HepG2 (cell line): ENCODE results near the gene MRPL43. TPM values are rescaled to one million over a fixed set of nuclear protein-coding genes. Genes with fewer than 3 reads are reported as not detected.

Source experiments
- ATF7-NPFF ChIP-seq: sonication (generic); formaldehyde crosslinking; IDR thresholded peaks from 2 replicates; pipeline ENCODE4 v1.8.1; 2023; ENCODE audit warnings: mild to moderate bottlenecking, low read depth, missing genetic modification reagents, moderate library complexity
- CHCHD3 ChIP-seq: sonication (generic); formaldehyde crosslinking; IDR thresholded peaks from 2 replicates; pipeline ENCODE4 v1.8.0; 2022; ENCODE audit warnings: mild to moderate bottlenecking, missing genetic modification reagents, moderate library complexity
- CREB3 ChIP-seq: sonication (generic); formaldehyde crosslinking; IDR thresholded peaks from 2 replicates; pipeline ENCODE4 v1.5.0; 2020; ENCODE audit warnings: missing genetic modification reagents
- HNRNPK ChIP-seq: fragments of 200-400 bp; formaldehyde crosslinking; IDR thresholded peaks from 2 replicates; pipeline ENCODE4 v1.6.1; 2018; ENCODE audit warnings: low read length, low read depth, moderate library complexity, mild to moderate bottlenecking; ENCODE audit not compliant: poor library complexity, severe bottlenecking
- HNRNPL ChIP-seq: fragments of 200-400 bp; formaldehyde crosslinking; IDR thresholded peaks from 2 replicates; pipeline ENCODE4 v1.6.1; 2017; ENCODE audit warnings: mild to moderate bottlenecking, low read depth, low read length
- IKZF4 ChIP-seq: sonication (generic); formaldehyde crosslinking; IDR thresholded peaks from 2 replicates; pipeline ENCODE4 v1.5.1; 2020; ENCODE audit warnings: borderline replicate concordance, mild to moderate bottlenecking, low read depth, missing genetic modification reagents; ENCODE audit errors: not compliant biosample characterization
- MLLT10 ChIP-seq: sonication (generic); formaldehyde crosslinking; IDR thresholded peaks from 2 replicates; pipeline ENCODE4 v1.4.0; 2020; ENCODE audit warnings: missing genetic modification reagents
- NKX3-1 ChIP-seq: sonication (generic); formaldehyde crosslinking; IDR thresholded peaks from 2 replicates; pipeline ENCODE4 v1.5.0; 2020; ENCODE audit warnings: missing genetic modification reagents
- RBM39 ChIP-seq: fragments of 200-400 bp; formaldehyde crosslinking; IDR thresholded peaks from one replicate; pipeline ENCODE4 v1.6.1; 2018; ENCODE audit warnings: antibody characterized with exemption, mild to moderate bottlenecking, low read depth, low read length; ENCODE audit not compliant: poor library complexity, severe bottlenecking
- REPIN1 ChIP-seq: sonication (generic); formaldehyde crosslinking; IDR thresholded peaks from 2 replicates; pipeline ENCODE4 v1.8.0; 2022; ENCODE audit warnings: missing genetic modification reagents, low read depth, mild to moderate bottlenecking, borderline replicate concordance
- RFX1 ChIP-seq: fragments of 450-650 bp; IDR thresholded peaks from 2 replicates; pipeline ENCODE4 v1.6.1; 2017
- RORA ChIP-seq: sonication (generic); formaldehyde crosslinking; IDR thresholded peaks from 2 replicates; pipeline ENCODE4 v1.5.0; 2020; ENCODE audit warnings: mild to moderate bottlenecking, missing genetic modification reagents, moderate library complexity
- SP1 ChIP-seq, 2 experiments: fragments of 450-650 bp in 1 of 2; sonication (generic) in 1 of 2; formaldehyde crosslinking in 1 of 2; IDR thresholded peaks; 2 replicates each; pipeline versions ENCODE4 v1.4.0 to v1.6.1; 2016 to 2020; ENCODE audit warnings: missing genetic modification reagents in 1 of 2
- SUZ12 ChIP-seq: fragments of 150-350 bp; IDR thresholded peaks from 2 replicates; pipeline ENCODE4 v1.6.1; 2014; ENCODE audit warnings: low read depth, low read length
- ZBTB3 ChIP-seq: sonication (generic); formaldehyde crosslinking; IDR thresholded peaks from 2 replicates; pipeline ENCODE4 v1.4.0; 2020; ENCODE audit warnings: low read depth, mild to moderate bottlenecking, moderate library complexity, missing genetic modification reagents, borderline replicate concordance
- ZFP82 ChIP-seq: sonication (generic); formaldehyde crosslinking; IDR thresholded peaks from 2 replicates; pipeline ENCODE4 v1.5.1; 2020; ENCODE audit warnings: mild to moderate bottlenecking, missing genetic modification reagents, borderline replicate concordance
- ZFX ChIP-seq: sonication (generic); formaldehyde crosslinking; IDR thresholded peaks from 2 replicates; pipeline ENCODE4 v1.4.0; 2020; ENCODE audit warnings: mild to moderate bottlenecking, low read depth, missing genetic modification reagents, moderate library complexity
- ZNF430 ChIP-seq: sonication (generic); formaldehyde crosslinking; IDR thresholded peaks from 2 replicates; pipeline ENCODE4 v1.9.0; 2021; ENCODE audit warnings: mild to moderate bottlenecking, missing genetic modification reagents
- ZNF619 ChIP-seq: sonication (generic); formaldehyde crosslinking; IDR thresholded peaks from 2 replicates; pipeline ENCODE4 v1.4.0; 2020; ENCODE audit warnings: mild to moderate bottlenecking, missing genetic modification reagents
- ZNF724P ChIP-seq: sonication (generic); formaldehyde crosslinking; IDR thresholded peaks from 2 replicates; pipeline ENCODE4 v1.8.0; 2022; ENCODE audit warnings: missing genetic modification reagents, borderline replicate concordance
- ZNF790 ChIP-seq: sonication (generic); formaldehyde crosslinking; IDR thresholded peaks from 2 replicates; pipeline ENCODE4 v1.8.0; 2022; ENCODE audit warnings: missing genetic modification reagents, mild to moderate bottlenecking, borderline replicate concordance
- ZSCAN30 ChIP-seq: sonication (generic); formaldehyde crosslinking; IDR thresholded peaks from 2 replicates; pipeline ENCODE4 v1.5.0; 2020; ENCODE audit warnings: mild to moderate bottlenecking, missing genetic modification reagents
- ZSCAN9 ChIP-seq: IDR thresholded peaks from 2 replicates; pipeline ENCODE4 v1.6.1; 2016; ENCODE audit warnings: borderline replicate concordance
- polyA plus RNA-seq, 8 experiments: library from polyadenylated mRNA; depleted of rRNA in 3 of 8; stranded (reverse) in 7 of 8; unstranded in 1 of 8; fragments of >200 nt; fragmentation: Illumina TruSeq in 4 of 8; extraction: Trizol in 4 of 8; gene quantifications; 2 replicates each; pipeline versions ENCODE4 v1.2.1 to v1.2.3, GENCODE V29; 2011 to 2016; ENCODE audit warnings: low read depth in 4 of 8, missing spikeins in 1 of 8, mixed read lengths in 1 of 8; ENCODE audit not compliant: insufficient read depth in 1 of 8
- total RNA-seq, 5 experiments: library from RNA; depleted of rRNA; stranded (reverse); fragments of >200 nt; fragmentation: Illumina TruSeq; extraction: Trizol; gene quantifications; 2 replicates each; pipeline ENCODE4 v1.2.3, GENCODE V29; 2016; ENCODE audit warnings: low read depth in 1 of 5
- TF ChIP-seq, protein P1 (sequence below): sonication (generic); formaldehyde crosslinking; IDR thresholded peaks from 2 replicates; pipeline ENCODE4 v1.4.0; 2020; ENCODE audit warnings: missing genetic modification reagents, mild to moderate bottlenecking, borderline replicate concordance
- TF ChIP-seq, protein P2 (sequence below): IDR thresholded peaks from 2 replicates; pipeline ENCODE4 v1.6.1; 2016

The MRPL43 gene
- total and polyA plus RNA-seq, 2 of the 13 experiments (the other 11 are each of a cell fraction or from before 2014, with no cell fraction given): 71.0 to 73.7 TPM

- TF ChIP-seq, protein P1, sequence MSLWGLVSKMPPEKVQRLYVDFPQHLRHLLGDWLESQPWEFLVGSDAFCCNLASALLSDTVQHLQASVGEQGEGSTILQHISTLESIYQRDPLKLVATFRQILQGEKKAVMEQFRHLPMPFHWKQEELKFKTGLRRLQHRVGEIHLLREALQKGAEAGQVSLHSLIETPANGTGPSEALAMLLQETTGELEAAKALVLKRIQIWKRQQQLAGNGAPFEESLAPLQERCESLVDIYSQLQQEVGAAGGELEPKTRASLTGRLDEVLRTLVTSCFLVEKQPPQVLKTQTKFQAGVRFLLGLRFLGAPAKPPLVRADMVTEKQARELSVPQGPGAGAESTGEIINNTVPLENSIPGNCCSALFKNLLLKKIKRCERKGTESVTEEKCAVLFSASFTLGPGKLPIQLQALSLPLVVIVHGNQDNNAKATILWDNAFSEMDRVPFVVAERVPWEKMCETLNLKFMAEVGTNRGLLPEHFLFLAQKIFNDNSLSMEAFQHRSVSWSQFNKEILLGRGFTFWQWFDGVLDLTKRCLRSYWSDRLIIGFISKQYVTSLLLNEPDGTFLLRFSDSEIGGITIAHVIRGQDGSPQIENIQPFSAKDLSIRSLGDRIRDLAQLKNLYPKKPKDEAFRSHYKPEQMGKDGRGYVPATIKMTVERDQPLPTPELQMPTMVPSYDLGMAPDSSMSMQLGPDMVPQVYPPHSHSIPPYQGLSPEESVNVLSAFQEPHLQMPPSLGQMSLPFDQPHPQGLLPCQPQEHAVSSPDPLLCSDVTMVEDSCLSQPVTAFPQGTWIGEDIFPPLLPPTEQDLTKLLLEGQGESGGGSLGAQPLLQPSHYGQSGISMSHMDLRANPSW (CRISPR knock-in tag): no peak
- TF ChIP-seq HNRNPL (no peak), CREB3 (CRISPR knock-in tag) (no peak), SUZ12 (no peak), REPIN1 (CRISPR knock-in tag) (peak; percentile 62; the same call in 1 of the 2 replicates), IKZF4 (CRISPR knock-in tag) (peak; percentile 36), HNRNPK (no peak), ZFP82 (CRISPR knock-in tag) (no peak), ATF7-NPFF (peak; percentile 82; the same call in 1 of the 2 replicates), RORA (CRISPR knock-in tag) (no peak), ZFX (peak; percentile 76), SP1 (IDR thresholded peaks at IDR 0.05) (no peak), SP1 (CRISPR knock-in tag; IDR thresholded peaks at IDR 0.05) (peak; percentile 16; the same call in 1 of the 2 replicates), CHCHD3 (CRISPR knock-in tag) (no peak; the same call in 1 of the 2 replicates), NKX3-1 (CRISPR knock-in tag) (no peak), ZNF790 (CRISPR knock-in tag) (0 out of 2 replicates have a peak, but pooled peaks have one; percentile 76), ZSCAN9 (CRISPR knock-in tag) (0 out of 2 replicates have a peak, but pooled peaks have one; percentile 62), RBM39 (no peak), ZNF724P (CRISPR knock-in tag) (peak; percentile 64; the same call in 1 of the 2 replicates), MLLT10 (CRISPR knock-in tag) (no peak), ZBTB3 (CRISPR knock-in tag) (no peak), ZSCAN30 (CRISPR knock-in tag) (no peak), RFX1 (no peak), ZNF430 (0 out of 2 replicates have a peak, but pooled peaks have one; percentile 29), ZNF619 (peak; percentile 82)
- TF ChIP-seq, protein P2, sequence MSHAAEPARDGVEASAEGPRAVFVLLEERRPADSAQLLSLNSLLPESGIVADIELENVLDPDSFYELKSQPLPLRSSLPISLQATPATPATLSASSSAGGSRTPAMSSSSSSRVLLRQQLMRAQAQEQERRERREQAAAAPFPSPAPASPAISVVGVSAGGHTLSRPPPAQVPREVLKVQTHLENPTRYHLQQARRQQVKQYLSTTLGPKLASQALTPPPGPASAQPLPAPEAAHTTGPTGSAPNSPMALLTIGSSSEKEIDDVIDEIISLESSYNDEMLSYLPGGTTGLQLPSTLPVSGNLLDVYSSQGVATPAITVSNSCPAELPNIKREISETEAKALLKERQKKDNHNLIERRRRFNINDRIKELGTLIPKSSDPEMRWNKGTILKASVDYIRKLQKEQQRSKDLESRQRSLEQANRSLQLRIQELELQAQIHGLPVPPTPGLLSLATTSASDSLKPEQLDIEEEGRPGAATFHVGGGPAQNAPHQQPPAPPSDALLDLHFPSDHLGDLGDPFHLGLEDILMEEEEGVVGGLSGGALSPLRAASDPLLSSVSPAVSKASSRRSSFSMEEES: peak; percentile 50; the same call in 1 of the 2 replicates
Observed at GRCh38 chr10:101018600-101019439, 31.5 kb upstream of the MRPL43 start (continued).
